K562 (cell line): ENCODE data around the gene POLRMT. TPM values are rescaled to one million over a fixed set of nuclear protein-coding genes. Genes with fewer than 3 reads are reported as not detected.

Experiments
- CC2D1A ChIP-seq: fragments of 450-650 bp; IDR thresholded peaks from 2 replicates; pipeline ENCODE4 v1.6.1; 2017; ENCODE audit warnings: mild to moderate bottlenecking
- DMBX1 ChIP-seq: fragments of 250-450 bp; sonication (Bioruptor Pico); IDR thresholded peaks from 2 replicates; pipeline ENCODE4 v1.8.0; 2022; ENCODE audit warnings: inconsistent platforms, mild to moderate bottlenecking, moderate library complexity, borderline replicate concordance
- KDM4B ChIP-seq, 2 experiments: fragments of 450-650 bp in 1 of 2; sonication (generic) in 1 of 2; IDR thresholded peaks; 2 replicates each; pipeline ENCODE4 v1.6.1; 2016 to 2017; ENCODE audit warnings: borderline replicate concordance in 2 of 2, antibody characterized with exemption in 1 of 2, low read depth in 1 of 2, mild to moderate bottlenecking in 1 of 2
- LARP7 ChIP-seq: fragments of 450-650 bp; IDR thresholded peaks from 2 replicates; pipeline ENCODE4 v1.6.1; 2016
- NFIX ChIP-seq: fragments of 250-450 bp; sonication (Bioruptor Pico); IDR thresholded peaks from 2 replicates; pipeline ENCODE4 v1.4.0; 2020; ENCODE audit warnings: low read depth, mild to moderate bottlenecking, moderate library complexity
- POLR3A ChIP-seq: IDR thresholded peaks from 2 replicates; pipeline ENCODE4 v1.6.1; 2011; ENCODE audit warnings: borderline replicate concordance, mild to moderate bottlenecking, moderate library complexity; ENCODE audit not compliant: insufficient read length, insufficient read depth; ENCODE audit errors: extremely low read depth
- RHOXF2B ChIP-seq: fragments of 250-450 bp; sonication (Bioruptor Pico); conservative IDR thresholded peaks from 2 replicates; pipeline ENCODE4 v1.5.1; 2021
- SMARCA4 ChIP-seq: fragments of 450-650 bp; IDR thresholded peaks from 2 replicates; pipeline ENCODE4 v1.6.1; 2016
- ZNF644 ChIP-seq: fragments of 200-800 bp; sonication (Bioruptor generic); IDR thresholded peaks from 2 replicates; pipeline ENCODE4 v1.6.1; 2016; ENCODE audit warnings: low read depth, missing genetic modification characterization, missing compliant biosample characterization
- polyA plus RNA-seq, 8 experiments: library from polyadenylated mRNA; depleted of rRNA in 4 of 8; stranded (reverse) in 5 of 8; unstranded in 3 of 8; fragments of >200 nt; fragmentation: Nextera tagmentation in 2 of 8; fragmentation: Illumina TruSeq in 1 of 8; extraction: Ambion mirVana in 2 of 8; extraction: Trizol in 1 of 8; gene quantifications; 2 replicates each; pipeline versions ENCODE4 v1.2.1 to v1.2.3, GENCODE V29; 2011 to 2014; ENCODE audit warnings: inconsistent platforms in 1 of 8, missing spikeins in 1 of 8
- total RNA-seq, 7 experiments: library from RNA; depleted of rRNA in 6 of 7; stranded (reverse); fragments of >200 nt in 6 of 7; fragmentation: Illumina TruSeq in 2 of 7; extraction: Trizol in 2 of 7; gene quantifications; 2 replicates each; pipeline versions ENCODE4 v1.2.1 to v1.2.3, GENCODE V29; 2011 to 2021; ENCODE audit warnings: low replicate concordance in 1 of 7
- TF ChIP-seq, protein P1 (sequence below): fragments of 450-650 bp; IDR thresholded peaks from 2 replicates; pipeline ENCODE4 v1.6.1; 2016; ENCODE audit warnings: borderline replicate concordance
- TF ChIP-seq, protein P2 (sequence below): sonication (generic); formaldehyde crosslinking; IDR thresholded peaks from 2 replicates; pipeline ENCODE4 v1.8.0; 2022; ENCODE audit warnings: missing genetic modification reagents, mild to moderate bottlenecking, borderline replicate concordance
- TF ChIP-seq, protein P3 (sequence below): fragments of 250-450 bp; sonication (Bioruptor Pico); IDR thresholded peaks from 2 replicates; pipeline ENCODE4 v1.5.0; 2021; ENCODE audit warnings: mild to moderate bottlenecking, moderate library complexity
- TF ChIP-seq, protein P4 (sequence below): fragments of 250-450 bp; sonication (Bioruptor Pico); IDR thresholded peaks from 2 replicates; pipeline ENCODE4 v1.4.0; 2020; ENCODE audit warnings: mild to moderate bottlenecking, moderate library complexity, borderline replicate concordance
- TF ChIP-seq, protein P5 (sequence below), 2 experiments: fragments of 200-800 bp in 1 of 2; sonication (Bioruptor generic) in 1 of 2; sonication (generic) in 1 of 2; formaldehyde crosslinking in 1 of 2; IDR thresholded peaks in 1 of 2; conservative IDR thresholded peaks in 1 of 2; 2 replicates each; pipeline versions ENCODE4 v1.5.0 to v1.6.1; 2016 to 2020; ENCODE audit warnings: missing compliant biosample characterization in 1 of 2, missing genetic modification characterization in 1 of 2, missing genetic modification reagents in 1 of 2

Gene POLRMT
- total and polyA plus RNA-seq, 9 of the 15 experiments (the other 6 are each of a cell fraction or from before 2014, with no cell fraction given) = 30.3 to 144 (median 68.0) TPM

DNA sequence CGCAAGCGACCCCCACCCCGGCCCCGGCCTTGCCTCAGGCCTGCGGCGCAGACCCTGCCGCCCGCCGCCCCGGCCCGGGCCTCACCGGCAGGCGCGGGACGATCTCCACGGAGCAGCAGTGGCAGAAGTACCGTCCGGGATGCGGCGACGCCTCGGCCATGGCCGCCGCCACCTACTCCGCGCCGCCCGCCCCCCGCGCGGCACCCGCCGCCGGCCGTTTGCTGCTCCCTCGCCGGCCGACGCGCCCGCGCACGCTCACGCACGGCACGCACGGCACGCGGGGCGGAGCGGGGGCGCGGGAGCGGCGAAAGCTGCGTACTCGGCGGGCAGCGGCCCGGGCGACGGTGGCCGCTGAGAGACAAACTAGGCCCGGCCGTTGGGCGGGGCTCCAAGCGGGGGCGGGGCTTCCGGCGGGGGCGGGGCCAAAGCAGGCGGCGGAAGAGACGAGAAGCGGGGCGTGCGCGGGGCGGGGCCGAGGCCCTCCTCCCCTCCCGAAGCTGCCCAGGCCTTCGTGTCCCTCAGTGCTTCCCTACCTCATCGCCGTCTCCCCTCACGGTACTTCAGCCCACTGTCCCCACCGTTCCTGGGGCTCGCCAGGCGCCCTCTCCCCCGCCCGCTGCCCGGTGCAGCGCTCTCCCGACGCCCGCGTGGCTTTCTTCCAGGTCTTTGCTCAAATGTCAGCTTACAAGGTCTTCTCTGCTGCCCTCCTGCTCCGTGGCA, 29.8 kb upstream of the POLRMT start, which contains the start of gene RNF126 (continued):
- TF ChIP-seq CC2D1A (no peak), POLR3A (no peak), ZNF644 (tag) (no peak), DMBX1 (CRISPR knock-in tag) (no peak), SMARCA4 (no peak), NFIX (CRISPR knock-in tag) (no peak), KDM4B (IDR thresholded peaks at IDR 0.05; ENCODE audit: borderline replicate concordance in 2 of 2, low read depth in 1 of 2) (no peak), LARP7 (no peak), RHOXF2B (CRISPR knock-in tag) (no peak)
- TF ChIP-seq, protein P1, sequence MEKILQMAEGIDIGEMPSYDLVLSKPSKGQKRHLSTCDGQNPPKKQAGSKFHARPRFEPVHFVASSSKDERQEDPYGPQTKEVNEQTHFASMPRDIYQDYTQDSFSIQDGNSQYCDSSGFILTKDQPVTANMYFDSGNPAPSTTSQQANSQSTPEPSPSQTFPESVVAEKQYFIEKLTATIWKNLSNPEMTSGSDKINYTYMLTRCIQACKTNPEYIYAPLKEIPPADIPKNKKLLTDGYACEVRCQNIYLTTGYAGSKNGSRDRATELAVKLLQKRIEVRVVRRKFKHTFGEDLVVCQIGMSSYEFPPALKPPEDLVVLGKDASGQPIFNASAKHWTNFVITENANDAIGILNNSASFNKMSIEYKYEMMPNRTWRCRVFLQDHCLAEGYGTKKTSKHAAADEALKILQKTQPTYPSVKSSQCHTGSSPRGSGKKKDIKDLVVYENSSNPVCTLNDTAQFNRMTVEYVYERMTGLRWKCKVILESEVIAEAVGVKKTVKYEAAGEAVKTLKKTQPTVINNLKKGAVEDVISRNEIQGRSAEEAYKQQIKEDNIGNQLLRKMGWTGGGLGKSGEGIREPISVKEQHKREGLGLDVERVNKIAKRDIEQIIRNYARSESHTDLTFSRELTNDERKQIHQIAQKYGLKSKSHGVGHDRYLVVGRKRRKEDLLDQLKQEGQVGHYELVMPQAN = no peak
- TF ChIP-seq, protein P2, sequence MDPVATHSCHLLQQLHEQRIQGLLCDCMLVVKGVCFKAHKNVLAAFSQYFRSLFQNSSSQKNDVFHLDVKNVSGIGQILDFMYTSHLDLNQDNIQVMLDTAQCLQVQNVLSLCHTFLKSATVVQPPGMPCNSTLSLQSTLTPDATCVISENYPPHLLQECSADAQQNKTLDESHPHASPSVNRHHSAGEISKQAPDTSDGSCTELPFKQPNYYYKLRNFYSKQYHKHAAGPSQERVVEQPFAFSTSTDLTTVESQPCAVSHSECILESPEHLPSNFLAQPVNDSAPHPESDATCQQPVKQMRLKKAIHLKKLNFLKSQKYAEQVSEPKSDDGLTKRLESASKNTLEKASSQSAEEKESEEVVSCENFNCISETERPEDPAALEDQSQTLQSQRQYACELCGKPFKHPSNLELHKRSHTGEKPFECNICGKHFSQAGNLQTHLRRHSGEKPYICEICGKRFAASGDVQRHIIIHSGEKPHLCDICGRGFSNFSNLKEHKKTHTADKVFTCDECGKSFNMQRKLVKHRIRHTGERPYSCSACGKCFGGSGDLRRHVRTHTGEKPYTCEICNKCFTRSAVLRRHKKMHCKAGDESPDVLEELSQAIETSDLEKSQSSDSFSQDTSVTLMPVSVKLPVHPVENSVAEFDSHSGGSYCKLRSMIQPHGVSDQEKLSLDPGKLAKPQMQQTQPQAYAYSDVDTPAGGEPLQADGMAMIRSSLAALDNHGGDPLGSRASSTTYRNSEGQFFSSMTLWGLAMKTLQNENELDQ = no peak
- TF ChIP-seq, protein P3, sequence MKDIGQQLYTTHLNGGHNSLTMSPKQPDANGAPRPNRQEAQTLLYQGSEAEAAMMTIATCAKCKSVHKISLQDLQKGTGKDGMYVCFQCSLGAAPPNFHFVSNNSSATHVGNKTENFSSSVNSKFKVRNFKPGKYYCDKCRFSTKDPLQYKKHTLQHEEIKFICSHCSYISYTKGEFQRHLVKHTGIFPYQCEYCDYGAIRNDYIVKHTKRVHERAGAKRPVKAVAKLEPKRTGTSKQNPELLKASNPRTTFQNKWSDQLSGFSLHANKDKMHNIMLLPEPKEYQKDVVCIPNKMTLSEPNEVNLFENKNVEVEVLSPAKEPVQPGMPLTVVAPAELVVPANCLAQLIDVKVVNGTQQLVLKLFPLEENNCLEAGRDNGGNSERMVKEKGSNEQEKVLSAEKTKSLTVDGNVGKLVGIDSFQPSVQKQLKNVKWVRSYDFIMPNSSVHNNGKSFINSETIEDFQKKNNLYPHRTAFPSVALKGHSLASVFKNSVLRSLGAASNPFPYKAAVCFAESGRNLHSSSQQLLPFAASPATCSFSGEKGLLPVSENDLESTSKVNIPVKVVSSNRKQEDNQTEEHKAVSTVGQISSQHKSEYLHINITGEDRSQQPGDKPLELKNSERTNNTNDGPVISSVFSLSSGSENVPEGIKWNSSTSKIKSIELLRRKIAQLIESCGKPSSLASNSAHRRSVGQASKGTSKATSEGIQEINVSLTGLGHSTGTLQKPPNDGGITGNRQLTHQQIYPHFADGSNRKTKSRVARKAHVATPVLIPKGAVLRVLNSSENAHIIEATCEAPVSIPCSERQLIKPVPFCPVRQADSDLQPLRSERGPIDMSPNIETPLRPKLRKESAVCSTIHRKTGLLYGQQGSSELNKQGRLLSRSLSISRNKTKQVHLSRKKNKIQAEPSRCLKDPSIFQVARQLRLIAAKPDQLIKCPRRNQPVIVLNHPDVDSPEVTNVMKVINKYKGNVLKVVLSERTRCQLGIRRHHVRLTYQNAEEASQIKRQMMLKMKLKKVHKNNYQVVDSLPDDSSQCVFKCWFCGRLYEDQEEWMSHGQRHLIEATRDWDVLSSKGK = no peak
- TF ChIP-seq, protein P4, sequence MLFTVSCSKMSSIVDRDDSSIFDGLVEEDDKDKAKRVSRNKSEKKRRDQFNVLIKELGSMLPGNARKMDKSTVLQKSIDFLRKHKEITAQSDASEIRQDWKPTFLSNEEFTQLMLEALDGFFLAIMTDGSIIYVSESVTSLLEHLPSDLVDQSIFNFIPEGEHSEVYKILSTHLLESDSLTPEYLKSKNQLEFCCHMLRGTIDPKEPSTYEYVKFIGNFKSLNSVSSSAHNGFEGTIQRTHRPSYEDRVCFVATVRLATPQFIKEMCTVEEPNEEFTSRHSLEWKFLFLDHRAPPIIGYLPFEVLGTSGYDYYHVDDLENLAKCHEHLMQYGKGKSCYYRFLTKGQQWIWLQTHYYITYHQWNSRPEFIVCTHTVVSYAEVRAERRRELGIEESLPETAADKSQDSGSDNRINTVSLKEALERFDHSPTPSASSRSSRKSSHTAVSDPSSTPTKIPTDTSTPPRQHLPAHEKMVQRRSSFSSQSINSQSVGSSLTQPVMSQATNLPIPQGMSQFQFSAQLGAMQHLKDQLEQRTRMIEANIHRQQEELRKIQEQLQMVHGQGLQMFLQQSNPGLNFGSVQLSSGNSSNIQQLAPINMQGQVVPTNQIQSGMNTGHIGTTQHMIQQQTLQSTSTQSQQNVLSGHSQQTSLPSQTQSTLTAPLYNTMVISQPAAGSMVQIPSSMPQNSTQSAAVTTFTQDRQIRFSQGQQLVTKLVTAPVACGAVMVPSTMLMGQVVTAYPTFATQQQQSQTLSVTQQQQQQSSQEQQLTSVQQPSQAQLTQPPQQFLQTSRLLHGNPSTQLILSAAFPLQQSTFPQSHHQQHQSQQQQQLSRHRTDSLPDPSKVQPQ (CRISPR knock-in tag) = no peak
- TF ChIP-seq, protein P5, sequence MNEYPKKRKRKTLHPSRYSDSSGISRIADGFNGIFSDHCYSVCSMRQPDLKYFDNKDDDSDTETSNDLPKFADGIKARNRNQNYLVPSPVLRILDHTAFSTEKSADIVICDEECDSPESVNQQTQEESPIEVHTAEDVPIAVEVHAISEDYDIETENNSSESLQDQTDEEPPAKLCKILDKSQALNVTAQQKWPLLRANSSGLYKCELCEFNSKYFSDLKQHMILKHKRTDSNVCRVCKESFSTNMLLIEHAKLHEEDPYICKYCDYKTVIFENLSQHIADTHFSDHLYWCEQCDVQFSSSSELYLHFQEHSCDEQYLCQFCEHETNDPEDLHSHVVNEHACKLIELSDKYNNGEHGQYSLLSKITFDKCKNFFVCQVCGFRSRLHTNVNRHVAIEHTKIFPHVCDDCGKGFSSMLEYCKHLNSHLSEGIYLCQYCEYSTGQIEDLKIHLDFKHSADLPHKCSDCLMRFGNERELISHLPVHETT (CRISPR knock-in tag; conservative IDR thresholded peaks at IDR 0.05 in 1 of 2, IDR thresholded peaks at IDR 0.05 in 1 of 2) = peak in 1 of 2 experiments; percentile 97; a peak in 2 of 4 replicates
